ENCODE measurements around the gene HP1BP3. TPM values are rescaled to one million over a fixed set of nuclear protein-coding genes. Genes with fewer than 3 reads are reported as not detected.

The HP1BP3 gene
- total and polyA plus RNA-seq, 4 donors: 34.8 to 115 (median 72.7) TPM

DNA sequence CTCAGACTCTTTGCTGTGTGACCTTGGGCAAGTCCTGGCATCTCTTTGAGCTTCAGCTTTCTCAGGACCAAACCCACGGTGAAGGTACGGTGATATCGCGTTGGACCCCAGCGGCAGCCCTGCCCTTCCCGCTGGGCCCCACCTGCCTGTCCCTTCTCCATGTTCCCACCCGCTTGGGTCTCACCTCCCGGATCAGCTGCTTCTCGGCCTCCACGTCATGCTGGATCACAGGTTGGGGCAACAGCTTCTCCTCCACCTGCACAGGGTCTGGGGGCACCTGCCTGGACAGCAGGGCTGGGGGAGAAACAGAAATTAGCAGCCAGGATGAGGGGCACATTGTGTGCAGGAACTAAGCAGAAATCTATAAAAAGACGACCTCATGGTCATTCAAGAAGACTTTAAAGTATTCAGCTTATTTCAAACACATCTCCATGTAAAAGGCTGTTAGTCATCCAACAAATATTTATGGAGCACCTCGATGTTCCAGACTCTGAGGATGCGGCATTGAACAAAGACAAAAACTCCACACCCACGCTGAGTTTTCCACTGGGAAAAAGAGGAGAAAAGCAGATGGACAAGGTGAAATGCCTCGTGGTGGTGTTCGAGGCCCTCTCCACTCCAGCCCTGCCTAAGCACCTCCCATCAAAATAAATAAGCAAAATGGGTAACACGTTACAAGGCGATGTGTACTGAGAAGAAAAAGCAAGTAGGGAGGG is 88.8 kb downstream of the HP1BP3 start:
- H3K36me3 ChIP-seq (ENCODE audit: control insufficient read depth in 4 of 4, insufficient read depth in 3 of 4, low read depth in 1 of 4, low read length in 3 of 4): no peaks in the 10 kb centered on the region
- no peaks in the 10 kb centered on the region for H3K9me3 ChIP-seq (ENCODE audit: control insufficient read depth in 4 of 4, low read length in 3 of 4)
- H3K27me3 ChIP-seq (ENCODE audit: control insufficient read depth in 4 of 4, insufficient read depth in 4 of 4, low read length in 3 of 4): no peaks in the 10 kb centered on the region
- no peak for DNase-seq (ENCODE audit: low spot score)
- H3K27ac ChIP-seq (ENCODE audit: low read depth in 1 of 2, low read length in 2 of 2): no peak overlapping the region
- no peak overlapping the region for H3K9ac ChIP-seq (ENCODE audit: low read depth in 1 of 2, low read length in 2 of 2)
- no peak overlapping the region for H3K4me3 ChIP-seq (ENCODE audit: low read depth in 1 of 3, low read length in 3 of 3)
- H3K4me1 ChIP-seq (ENCODE audit: control insufficient read depth in 4 of 4, insufficient read depth in 4 of 4, low read length in 3 of 4): peaks cover 2 to 12% (median 7%) of the 10 kb centered on the region in 4 donors
- WGBS: 91% methylated on average over 18 of the region's 18 CpGs
- TF ChIP-seq, protein P1, sequence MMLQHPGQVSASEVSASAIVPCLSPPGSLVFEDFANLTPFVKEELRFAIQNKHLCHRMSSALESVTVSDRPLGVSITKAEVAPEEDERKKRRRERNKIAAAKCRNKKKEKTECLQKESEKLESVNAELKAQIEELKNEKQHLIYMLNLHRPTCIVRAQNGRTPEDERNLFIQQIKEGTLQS (IDR thresholded peaks at IDR 0.05): no peak
- TF ChIP-seq FOXA1 (IDR thresholded peaks at IDR 0.05) (no peak), RAD21 (IDR thresholded peaks at IDR 0.05) (no peak), YY1 (IDR thresholded peaks at IDR 0.05) (no peak), HNF4A (conservative IDR thresholded peaks at IDR 0.05) (no peak), SP1 (IDR thresholded peaks at IDR 0.05) (no peak), TAF1 (conservative IDR thresholded peaks at IDR 0.05) (no peak), EGR1 (IDR thresholded peaks at IDR 0.05; ENCODE audit: low read depth in 2 of 2) (no peak), FOXA2 (IDR thresholded peaks at IDR 0.05) (no peak), RXRA (IDR thresholded peaks at IDR 0.05) (no peak), HNF4G (IDR thresholded peaks at IDR 0.05) (no peak), JUND (IDR thresholded peaks at IDR 0.05) (no peak), NR2F2 (IDR thresholded peaks at IDR 0.05) (no peak), GABPA (IDR thresholded peaks at IDR 0.05 in 1 of 2, conservative IDR thresholded peaks at IDR 0.05 in 1 of 2) (no peak)
- TF ChIP-seq, protein P2, sequence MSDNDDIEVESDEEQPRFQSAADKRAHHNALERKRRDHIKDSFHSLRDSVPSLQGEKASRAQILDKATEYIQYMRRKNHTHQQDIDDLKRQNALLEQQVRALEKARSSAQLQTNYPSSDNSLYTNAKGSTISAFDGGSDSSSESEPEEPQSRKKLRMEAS (IDR thresholded peaks at IDR 0.05): no peak
- TF ChIP-seq, protein P3, sequence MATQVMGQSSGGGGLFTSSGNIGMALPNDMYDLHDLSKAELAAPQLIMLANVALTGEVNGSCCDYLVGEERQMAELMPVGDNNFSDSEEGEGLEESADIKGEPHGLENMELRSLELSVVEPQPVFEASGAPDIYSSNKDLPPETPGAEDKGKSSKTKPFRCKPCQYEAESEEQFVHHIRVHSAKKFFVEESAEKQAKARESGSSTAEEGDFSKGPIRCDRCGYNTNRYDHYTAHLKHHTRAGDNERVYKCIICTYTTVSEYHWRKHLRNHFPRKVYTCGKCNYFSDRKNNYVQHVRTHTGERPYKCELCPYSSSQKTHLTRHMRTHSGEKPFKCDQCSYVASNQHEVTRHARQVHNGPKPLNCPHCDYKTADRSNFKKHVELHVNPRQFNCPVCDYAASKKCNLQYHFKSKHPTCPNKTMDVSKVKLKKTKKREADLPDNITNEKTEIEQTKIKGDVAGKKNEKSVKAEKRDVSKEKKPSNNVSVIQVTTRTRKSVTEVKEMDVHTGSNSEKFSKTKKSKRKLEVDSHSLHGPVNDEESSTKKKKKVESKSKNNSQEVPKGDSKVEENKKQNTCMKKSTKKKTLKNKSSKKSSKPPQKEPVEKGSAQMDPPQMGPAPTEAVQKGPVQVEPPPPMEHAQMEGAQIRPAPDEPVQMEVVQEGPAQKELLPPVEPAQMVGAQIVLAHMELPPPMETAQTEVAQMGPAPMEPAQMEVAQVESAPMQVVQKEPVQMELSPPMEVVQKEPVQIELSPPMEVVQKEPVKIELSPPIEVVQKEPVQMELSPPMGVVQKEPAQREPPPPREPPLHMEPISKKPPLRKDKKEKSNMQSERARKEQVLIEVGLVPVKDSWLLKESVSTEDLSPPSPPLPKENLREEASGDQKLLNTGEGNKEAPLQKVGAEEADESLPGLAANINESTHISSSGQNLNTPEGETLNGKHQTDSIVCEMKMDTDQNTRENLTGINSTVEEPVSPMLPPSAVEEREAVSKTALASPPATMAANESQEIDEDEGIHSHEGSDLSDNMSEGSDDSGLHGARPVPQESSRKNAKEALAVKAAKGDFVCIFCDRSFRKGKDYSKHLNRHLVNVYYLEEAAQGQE (IDR thresholded peaks at IDR 0.05): no peak
- TF ChIP-seq, protein P4, sequence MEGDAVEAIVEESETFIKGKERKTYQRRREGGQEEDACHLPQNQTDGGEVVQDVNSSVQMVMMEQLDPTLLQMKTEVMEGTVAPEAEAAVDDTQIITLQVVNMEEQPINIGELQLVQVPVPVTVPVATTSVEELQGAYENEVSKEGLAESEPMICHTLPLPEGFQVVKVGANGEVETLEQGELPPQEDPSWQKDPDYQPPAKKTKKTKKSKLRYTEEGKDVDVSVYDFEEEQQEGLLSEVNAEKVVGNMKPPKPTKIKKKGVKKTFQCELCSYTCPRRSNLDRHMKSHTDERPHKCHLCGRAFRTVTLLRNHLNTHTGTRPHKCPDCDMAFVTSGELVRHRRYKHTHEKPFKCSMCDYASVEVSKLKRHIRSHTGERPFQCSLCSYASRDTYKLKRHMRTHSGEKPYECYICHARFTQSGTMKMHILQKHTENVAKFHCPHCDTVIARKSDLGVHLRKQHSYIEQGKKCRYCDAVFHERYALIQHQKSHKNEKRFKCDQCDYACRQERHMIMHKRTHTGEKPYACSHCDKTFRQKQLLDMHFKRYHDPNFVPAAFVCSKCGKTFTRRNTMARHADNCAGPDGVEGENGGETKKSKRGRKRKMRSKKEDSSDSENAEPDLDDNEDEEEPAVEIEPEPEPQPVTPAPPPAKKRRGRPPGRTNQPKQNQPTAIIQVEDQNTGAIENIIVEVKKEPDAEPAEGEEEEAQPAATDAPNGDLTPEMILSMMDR (IDR thresholded peaks at IDR 0.05; ENCODE audit: low read depth, low read length, missing input control): no peak
- TF ChIP-seq, protein P5, sequence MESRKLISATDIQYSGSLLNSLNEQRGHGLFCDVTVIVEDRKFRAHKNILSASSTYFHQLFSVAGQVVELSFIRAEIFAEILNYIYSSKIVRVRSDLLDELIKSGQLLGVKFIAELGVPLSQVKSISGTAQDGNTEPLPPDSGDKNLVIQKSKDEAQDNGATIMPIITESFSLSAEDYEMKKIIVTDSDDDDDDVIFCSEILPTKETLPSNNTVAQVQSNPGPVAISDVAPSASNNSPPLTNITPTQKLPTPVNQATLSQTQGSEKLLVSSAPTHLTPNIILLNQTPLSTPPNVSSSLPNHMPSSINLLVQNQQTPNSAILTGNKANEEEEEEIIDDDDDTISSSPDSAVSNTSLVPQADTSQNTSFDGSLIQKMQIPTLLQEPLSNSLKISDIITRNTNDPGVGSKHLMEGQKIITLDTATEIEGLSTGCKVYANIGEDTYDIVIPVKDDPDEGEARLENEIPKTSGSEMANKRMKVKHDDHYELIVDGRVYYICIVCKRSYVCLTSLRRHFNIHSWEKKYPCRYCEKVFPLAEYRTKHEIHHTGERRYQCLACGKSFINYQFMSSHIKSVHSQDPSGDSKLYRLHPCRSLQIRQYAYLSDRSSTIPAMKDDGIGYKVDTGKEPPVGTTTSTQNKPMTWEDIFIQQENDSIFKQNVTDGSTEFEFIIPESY (IDR thresholded peaks at IDR 0.05): no peak
